Stimulated activated CD4-positive, alpha-beta T cell treated with anti-CD3 and anti-CD28 coated beads, Interleukin-4, amount 100 ng/mL, for 48 hours (primary cell): Measurements from ENCODE around the gene PALD1.

ENCODE experiments used
- DNase-seq, 2 donors: peaks; one replicate each; pipeline ENCODE4 v3.0.0-alpha.2; 2020; ENCODE audit warnings: low read depth in 2 of 2

Gene PALD1

GRCh38 chr10:70478191-70479164 lies at the start of gene PALD1:
Gene PALD1, plus strand, starts transcription at chr10:70478767. Its CDS starts 47,185 bp downstream, at chr10:70525952.
- peak; percentile 34 to 45 for DNase-seq

- DNase-seq, result no peak
Observed at GRCh38 chr10:70430493-70431445, 47.8 kb upstream of the PALD1 start.

- DNase-seq, result no peak
Observed at GRCh38 chr10:70432101-70432500, 46.5 kb upstream of the PALD1 start.

GRCh38 chr10:70432561-70433263 lies 45.9 kb upstream of the PALD1 start:
- DNase-seq, result no peak

GRCh38 chr10:70433581-70434280 lies 44.8 kb upstream of the PALD1 start:
- no peak for DNase-seq

GRCh38 chr10:70435241-70436085 lies 43.1 kb upstream of the PALD1 start:
- no peak for DNase-seq

GRCh38 chr10:70437721-70438120 lies 40.8 kb upstream of the PALD1 start:
- DNase-seq, result no peak

GRCh38 chr10:70440296-70441160 lies 38.0 kb upstream of the PALD1 start:
- DNase-seq, result no peak

- DNase-seq, result no peak
Observed at GRCh38 chr10:70441161-70441894, 37.2 kb upstream of the PALD1 start, which contains the start of gene NODAL. Gene NODAL, minus strand, starts transcription at chr10:70441681. Its CDS starts 14 bp downstream, at chr10:70441667.

GRCh38 chr10:70441895-70442309 lies 36.7 kb upstream of the PALD1 start:
- no peak for DNase-seq

GRCh38 chr10:70442332-70442988 lies 36.1 kb upstream of the PALD1 start:
- DNase-seq, result no peak

GRCh38 chr10:70444744-70445143 lies 33.8 kb upstream of the PALD1 start:
- DNase-seq, result no peak

- DNase-seq, result no peak
Observed at GRCh38 chr10:70445718-70446657, 32.6 kb upstream of the PALD1 start.

- no peak for DNase-seq
Observed at GRCh38 chr10:70448236-70448635, 30.3 kb upstream of the PALD1 start.

GRCh38 chr10:70455213-70455630 lies 23.3 kb upstream of the PALD1 start:
- no peak for DNase-seq

GRCh38 chr10:70456164-70456563 lies 22.4 kb upstream of the PALD1 start:
- DNase-seq, result no peak
